Measurements from ENCODE around the gene MICU1.

- no peak for TF ChIP-seq CTCF (IDR thresholded peaks at IDR 0.05)
- TF ChIP-seq SIN3A (IDR thresholded peaks at IDR 0.05; ENCODE audit: borderline replicate concordance, insufficient read depth, low read depth, low read length): no peak
- no peak for TF ChIP-seq REST (IDR thresholded peaks at IDR 0.05; ENCODE audit: insufficient read depth in 1 of 2, low read depth in 2 of 2, low read length in 1 of 2)
- TF ChIP-seq POLR2AphosphoS5 (IDR thresholded peaks at IDR 0.05; ENCODE audit: low read depth, low read length): no peak
- no peak for TF ChIP-seq TCF7L2 (IDR thresholded peaks at IDR 0.05; ENCODE audit: low read depth, low read length)
Observed at GRCh38 chr10:72329290-72330068, 296.4 kb downstream of the MICU1 start.
